ENCODE results near the gene FOXO6.

FOXO6 gene

GRCh38 chr1:41409825-41410224 lies 48.6 kb downstream of the FOXO6 start:
- no peak for DNase-seq (ENCODE audit: extremely low read depth, low read depth)

GRCh38 chr1:41410462-41410861 lies 49.2 kb downstream of the FOXO6 start:
- TF ChIP-seq CTCF (IDR thresholded peaks at IDR 0.05; ENCODE audit: low read depth, low read length, missing control alignments): no peak
- DNase-seq (ENCODE audit: extremely low read depth, low read depth): no peak
- no peak overlapping the region for H3K4me3 ChIP-seq (replicated peaks; ENCODE audit: low read depth, low read length)

More at GRCh38 chr1:41409825-41410224, 48.6 kb downstream of the FOXO6 start:
- no peak overlapping the region for H3K4me3 ChIP-seq (replicated peaks; ENCODE audit: low read depth, low read length)
- TF ChIP-seq CTCF (IDR thresholded peaks at IDR 0.05; ENCODE audit: low read depth, low read length, missing control alignments): no peak

GRCh38 chr1:41411229-41411628 lies 50.0 kb downstream of the FOXO6 start:
- TF ChIP-seq CTCF (IDR thresholded peaks at IDR 0.05; ENCODE audit: low read depth, low read length, missing control alignments): no peak
- H3K4me3 ChIP-seq (replicated peaks; ENCODE audit: low read depth, low read length): no peak overlapping the region
- DNase-seq (ENCODE audit: extremely low read depth, low read depth): no peak

- H3K4me3 ChIP-seq (replicated peaks; ENCODE audit: low read depth, low read length): no peak overlapping the region
- TF ChIP-seq CTCF (IDR thresholded peaks at IDR 0.05; ENCODE audit: low read depth, low read length, missing control alignments): no peak
- DNase-seq (ENCODE audit: extremely low read depth, low read depth): no peak
Observed at GRCh38 chr1:41412748-41413147, 51.5 kb downstream of the FOXO6 start.

- no peak for DNase-seq (ENCODE audit: extremely low read depth, low read depth)
- no peak overlapping the region for H3K4me3 ChIP-seq (replicated peaks; ENCODE audit: low read depth, low read length)
- TF ChIP-seq CTCF (IDR thresholded peaks at IDR 0.05; ENCODE audit: low read depth, low read length, missing control alignments): no peak
Observed at GRCh38 chr1:41413748-41414281, 52.6 kb downstream of the FOXO6 start.

- H3K4me3 ChIP-seq (replicated peaks; ENCODE audit: low read depth, low read length): no peak overlapping the region
- DNase-seq (ENCODE audit: extremely low read depth, low read depth): no peak
- no peak for TF ChIP-seq CTCF (IDR thresholded peaks at IDR 0.05; ENCODE audit: low read depth, low read length, missing control alignments)
Observed at GRCh38 chr1:41414296-41414695, 53.1 kb downstream of the FOXO6 start.

- DNase-seq (ENCODE audit: extremely low read depth, low read depth): no peak
- TF ChIP-seq CTCF (IDR thresholded peaks at IDR 0.05; ENCODE audit: low read depth, low read length, missing control alignments): no peak
- H3K4me3 ChIP-seq (replicated peaks; ENCODE audit: low read depth, low read length): no peak overlapping the region
Observed at GRCh38 chr1:41414716-41415306, 53.6 kb downstream of the FOXO6 start.
